Endodermal cell (in vitro differentiated cells): ENCODE measurements around the gene USP53. TPM values are rescaled to one million over a fixed set of nuclear protein-coding genes. Genes with fewer than 3 reads are reported as not detected.
A peak's percentile ranks its signal among the peaks of the same experiment; 100 is the strongest.

Source experiments
- DNase-seq: peaks from one replicate; pipeline ENCODE4 v3.0.0-alpha.2; 2017
- H3K27ac ChIP-seq: 2 replicates; pipeline ENCODE4 v1.5.1; 2013; ENCODE audit warnings: mild to moderate bottlenecking, low read depth, low read length, moderate library complexity
- H3K27me3 ChIP-seq: 2 replicates; pipeline ENCODE4 v1.6.1; 2013; ENCODE audit warnings: mild to moderate bottlenecking, low read length, moderate library complexity; ENCODE audit not compliant: insufficient read depth, control insufficient read depth, poor library complexity, severe bottlenecking
- H3K36me3 ChIP-seq: 2 replicates; pipeline ENCODE4 v1.7.0; 2013; ENCODE audit warnings: mild to moderate bottlenecking, low read length, moderate library complexity; ENCODE audit not compliant: control insufficient read depth, insufficient read depth
- H3K4me1 ChIP-seq: one replicate; pipeline ENCODE4 v1.7.0; 2013; ENCODE audit warnings: low read length; ENCODE audit not compliant: control insufficient read depth, insufficient read depth
- H3K4me3 ChIP-seq: 2 replicates; pipeline ENCODE4 v1.5.1; 2013; ENCODE audit warnings: mild to moderate bottlenecking, low read length, moderate library complexity
- H3K9ac ChIP-seq: 2 replicates; pipeline ENCODE4 v1.6.1; 2013; ENCODE audit warnings: mild to moderate bottlenecking, low read length, moderate library complexity; ENCODE audit not compliant: poor library complexity, severe bottlenecking; ENCODE audit errors: extremely low read depth
- H3K9me3 ChIP-seq: 2 replicates; pipeline ENCODE4 v1.6.1; 2013; ENCODE audit warnings: mild to moderate bottlenecking, low read length, moderate library complexity; ENCODE audit not compliant: control insufficient read depth
- H3K27ac Mint-ChIP-seq: 2 replicates; pipeline ENCODE4 v1.8.0; 2020; ENCODE audit warnings: mixed read lengths
- H3K27me3 Mint-ChIP-seq: 2 replicates; pipeline ENCODE4 v1.8.0; 2021; ENCODE audit warnings: mild to moderate bottlenecking, mixed read lengths; ENCODE audit not compliant: insufficient read depth
- H3K36me3 Mint-ChIP-seq: 2 replicates; pipeline ENCODE4 v1.8.0; 2020; ENCODE audit warnings: low read depth, mixed read lengths
- H3K4me1 Mint-ChIP-seq: 2 replicates; pipeline ENCODE4 v1.8.0; 2020; ENCODE audit warnings: mixed read lengths
- H3K4me3 Mint-ChIP-seq: 2 replicates; pipeline ENCODE4 v1.8.0; 2020; ENCODE audit warnings: mild to moderate bottlenecking, moderate library complexity, mixed read lengths
- H3K9me3 Mint-ChIP-seq: 2 replicates; pipeline ENCODE4 v1.8.0; 2020; ENCODE audit warnings: mild to moderate bottlenecking, mixed read lengths
- CTCF ChIP-seq: fragments of 200-600 bp; sonication (generic); conservative IDR thresholded peaks from 2 replicates; pipeline ENCODE4 v1.5.0; 2021; ENCODE audit warnings: antibody characterized with exemption, mild to moderate bottlenecking
- WGBS, 2 experiments: methylation state at CpG; one replicate each; pipeline versions ENCODE4 v1.1.5 to v1.1.7; 2013; ENCODE audit warnings: missing lambda C conversion rate in 2 of 2, mixed read lengths in 1 of 2; ENCODE audit not compliant: insufficient coverage in 1 of 2, insufficient read length in 1 of 2; 5-methylcytosine and 5-hydroxymethylcytosine counted together
- total RNA-seq, 2 donors: library from RNA; stranded (reverse); fragmentation: NEBNext Ultra II Directional in 1 of 2; extraction: Animal tissue kit (Norgen Biotek cat#: 25700) in 1 of 2; gene quantifications; 2 replicates in 1 of 2; 3 replicates in 1 of 2; pipeline ENCODE4 v1.2.1, GENCODE V29; 2021

Gene USP53
- total RNA-seq, 2 donors from 2014 or later = 32.6 to 60.8 TPM

GRCh38 chr4:119238068-119238722 lies 25.7 kb downstream of the USP53 start:
- Histone ChIP-seq H3K9ac (no peak overlapping the region), H3K9me3 (no peaks in the 10 kb centered on the region), H3K27ac (no peak overlapping the region), H3K4me3 (no peak overlapping the region), H3K4me1 (peaks cover 6% of the 10 kb centered on the region), H3K36me3 (peaks cover 47% of the 10 kb centered on the region), H3K27me3 (no peaks in the 10 kb centered on the region)
- Mint-ChIP-seq H3K9me3 (no peaks in the 10 kb centered on the region), H3K27ac (peak overlapping the region; percentile 44), H3K36me3 (peaks cover 53% of the 10 kb centered on the region), H3K4me1 (peaks cover 58% of the 10 kb centered on the region), H3K27me3 (no peaks in the 10 kb centered on the region), H3K4me3 (no peak overlapping the region)
- 90 to 100% methylated on average over 3 of the region's 4 CpGs for WGBS, 2 experiments
- no peak for TF ChIP-seq CTCF
- no peak for DNase-seq

- Histone ChIP-seq H3K9ac (no peak overlapping the region), H3K27me3 (no peaks in the 10 kb centered on the region), H3K4me3 (no peak overlapping the region), H3K9me3 (no peaks in the 10 kb centered on the region), H3K27ac (no peak overlapping the region), H3K36me3 (peaks cover 50% of the 10 kb centered on the region), H3K4me1 (peaks cover 6% of the 10 kb centered on the region)
- H3K9me3 Mint-ChIP-seq = no peaks in the 10 kb centered on the region
- peaks cover 49% of the 10 kb centered on the region for H3K36me3 Mint-ChIP-seq
- H3K4me1 Mint-ChIP-seq = peaks cover 55% of the 10 kb centered on the region
- WGBS, 2 experiments = 80 to 90% methylated on average over 1 of the region's 1 CpG
- H3K27me3 Mint-ChIP-seq = no peaks in the 10 kb centered on the region
- no peak for DNase-seq
- H3K27ac Mint-ChIP-seq = no peak overlapping the region
- no peak for TF ChIP-seq CTCF
- H3K4me3 Mint-ChIP-seq = no peak overlapping the region
Observed at GRCh38 chr4:119240128-119240527, 27.6 kb downstream of the USP53 start.

- no peak for DNase-seq
- Histone ChIP-seq H3K9me3 (no peaks in the 10 kb centered on the region), H3K9ac (no peak overlapping the region), H3K4me1 (peaks cover 6% of the 10 kb centered on the region), H3K4me3 (no peak overlapping the region), H3K36me3 (peaks cover 50% of the 10 kb centered on the region), H3K27me3 (no peaks in the 10 kb centered on the region), H3K27ac (no peak overlapping the region)
- Mint-ChIP-seq H3K4me3 (no peak overlapping the region), H3K9me3 (no peaks in the 10 kb centered on the region), H3K4me1 (peaks cover 53% of the 10 kb centered on the region), H3K36me3 (peaks cover 49% of the 10 kb centered on the region), H3K27me3 (no peaks in the 10 kb centered on the region), H3K27ac (no peak overlapping the region)
- 95% methylated on average over 2 of the region's 2 CpGs; no CpG with 5 or more reads in 1 of the 2 experiments for WGBS, 2 experiments
- no peak for TF ChIP-seq CTCF
Observed at GRCh38 chr4:119240568-119240967, 28.1 kb downstream of the USP53 start.
